Kidney epithelial cell (primary cell): ENCODE data around the gene LDLRAD4. TPM values are rescaled to one million over a fixed set of nuclear protein-coding genes. Genes with fewer than 3 reads are reported as not detected.

Experiments used
- DNase-seq: peaks from one replicate; pipeline ENCODE4 v3.0.0-alpha.2; 2010; ENCODE audit warnings: low read depth
- H3K27me3 ChIP-seq: 2 replicates; pipeline ENCODE4 v1.6.0; 2011; ENCODE audit warnings: low read length; ENCODE audit not compliant: control insufficient read depth, insufficient read depth
- H3K36me3 ChIP-seq: 2 replicates; pipeline ENCODE4 v1.5.1; 2011; ENCODE audit warnings: low read length; ENCODE audit not compliant: control insufficient read depth, insufficient read depth
- H3K4me3 ChIP-seq: 2 replicates; pipeline ENCODE4 v1.5.1; 2011; ENCODE audit warnings: low read depth, mild to moderate bottlenecking, control low read depth, low read length
- CTCF ChIP-seq: IDR thresholded peaks from 2 replicates; pipeline ENCODE4 v1.5.1; 2011; ENCODE audit warnings: mild to moderate bottlenecking, moderate library complexity, low read length, control low read depth, inconsistent platforms; ENCODE audit not compliant: insufficient read depth, poor library complexity, severe bottlenecking
- total RNA-seq: library from RNA; depleted of rRNA; stranded (reverse); fragments of >200 nt; gene quantifications from 2 replicates; pipeline ENCODE4 v1.2.3, GENCODE V29; 2015

LDLRAD4 gene
- total RNA-seq, 1 donor from 2014 or later: 5.8 TPM

GRCh38 chr18:13202571-13202970, 16.0 kb upstream of the LDLRAD4 start:
- no peak for TF ChIP-seq CTCF
- H3K4me3 ChIP-seq: no peak overlapping the region
- no peaks in the 10 kb centered on the region for H3K27me3 ChIP-seq
- H3K36me3 ChIP-seq: no peaks in the 10 kb centered on the region
- DNase-seq: no peak

- DNase-seq: no peak
- H3K27me3 ChIP-seq: no peaks in the 10 kb centered on the region
- no peak overlapping the region for H3K4me3 ChIP-seq
- H3K36me3 ChIP-seq: no peaks in the 10 kb centered on the region
- no peak for TF ChIP-seq CTCF
Observed at GRCh38 chr18:13206301-13206700, 12.3 kb upstream of the LDLRAD4 start.

GRCh38 chr18:13207294-13207693, 11.3 kb upstream of the LDLRAD4 start:
- DNase-seq: no peak

GRCh38 chr18:13211534-13211933, 7.0 kb upstream of the LDLRAD4 start:
- DNase-seq: no peak
- H3K27me3 ChIP-seq: peaks cover 4% of the 10 kb centered on the region

More at GRCh38 chr18:13207294-13207693, 11.3 kb upstream of the LDLRAD4 start:
- Histone ChIP-seq H3K4me3 (no peak overlapping the region), H3K27me3 (no peaks in the 10 kb centered on the region), H3K36me3 (no peaks in the 10 kb centered on the region)
- TF ChIP-seq CTCF: no peak

DNA sequence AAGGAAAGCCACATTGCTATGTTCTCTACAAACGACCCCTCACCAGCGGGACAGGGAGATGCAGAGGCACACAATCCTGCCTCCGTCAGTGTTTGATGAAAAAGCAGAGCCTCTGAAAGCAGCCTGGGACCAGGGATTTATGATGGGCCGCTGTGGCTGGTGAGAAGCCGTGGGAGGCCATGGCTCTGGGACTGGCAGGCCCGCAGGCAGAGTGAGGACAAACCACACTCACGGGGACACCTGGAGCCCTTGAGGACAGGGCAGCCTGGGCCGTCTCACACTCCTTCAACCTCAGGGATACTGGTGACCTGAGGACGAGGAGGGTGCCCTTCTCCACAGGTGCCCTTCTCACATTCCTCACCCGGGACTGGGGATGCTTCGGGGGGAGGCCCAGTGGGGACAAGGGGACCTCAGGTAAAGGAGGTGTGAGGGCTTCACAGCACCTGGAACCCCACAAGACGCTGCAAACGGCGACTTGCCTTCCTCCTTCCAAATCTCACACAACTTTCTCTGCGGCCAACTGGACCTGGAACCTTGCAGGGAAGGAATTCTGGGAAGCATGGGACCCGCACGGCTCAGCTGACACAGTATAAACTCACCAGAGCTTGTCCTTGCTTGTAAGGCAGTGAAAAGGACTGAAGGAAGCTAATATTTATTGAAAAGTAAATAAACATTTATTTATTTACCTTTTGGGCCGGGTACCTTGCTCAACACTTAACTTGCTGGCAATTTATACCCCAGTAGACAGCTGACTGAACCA, 5.3 kb upstream of the LDLRAD4 start:
- Histone ChIP-seq H3K4me3 (no peak overlapping the region), H3K36me3 (no peaks in the 10 kb centered on the region), H3K27me3 (peaks cover 13% of the 10 kb centered on the region)
- no peak for DNase-seq
- no peak for TF ChIP-seq CTCF

More at GRCh38 chr18:13211534-13211933, 7.0 kb upstream of the LDLRAD4 start:
- H3K4me3 ChIP-seq: no peak overlapping the region
- no peaks in the 10 kb centered on the region for H3K36me3 ChIP-seq
- TF ChIP-seq CTCF: no peak

DNA sequence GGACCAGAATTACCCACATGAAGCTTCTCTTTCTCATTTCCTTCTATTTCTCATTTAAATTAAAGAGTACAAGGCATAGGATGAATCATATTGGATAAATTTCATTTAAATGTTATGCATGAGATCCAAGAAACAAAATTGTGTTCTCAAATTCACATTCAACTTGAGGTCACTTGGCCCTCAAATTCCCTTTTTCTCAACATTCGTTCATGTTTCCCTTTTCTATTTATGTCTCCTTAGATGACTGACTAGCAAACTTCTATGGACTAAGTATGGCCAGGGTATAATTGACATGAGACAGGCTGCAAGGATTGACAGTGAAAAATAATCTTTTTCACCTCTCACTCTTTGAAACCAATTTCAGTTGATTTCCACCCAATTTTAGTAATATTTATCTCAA, 4.0 kb upstream of the LDLRAD4 start:
- no peak for TF ChIP-seq CTCF
- no peak for DNase-seq
- H3K36me3 ChIP-seq: no peaks in the 10 kb centered on the region
- H3K4me3 ChIP-seq: no peak overlapping the region
- H3K27me3 ChIP-seq: peaks cover 24% of the 10 kb centered on the region
